Measurements from ENCODE around the gene POLR1D. TPM values are rescaled to one million over a fixed set of nuclear protein-coding genes. Genes with fewer than 3 reads are reported as not detected.
A peak's percentile ranks its signal among the peaks of the same experiment; 100 is the strongest.

The POLR1D gene
- 153 TPM in 2 replicates for total RNA-seq
- long read RNA-seq, transcript POLR1D-201 (2 exons, 1,166 nt), result minor isoform, 16 of 89 reads
- long read RNA-seq, transcript POLR1D-203 (3 exons, 2,036 nt), result major isoform, 67 of 89 reads
- long read RNA-seq, partial matches to known transcripts, result 1 of 89 reads
- long read RNA-seq, other reads (novel, unspliced or antisense), result 1 of 89 reads

- no peaks in the 10 kb centered on the region for H3K27me3 Mint-ChIP-seq
- H3K36me3 Mint-ChIP-seq (ENCODE audit: insufficient read depth), result peaks cover 19% of the 10 kb centered on the region
- no peak for TF ChIP-seq CTCF (IDR thresholded peaks at IDR 0.05; ENCODE audit: unreplicated experiment)
- peaks cover 54% of the 10 kb centered on the region for H3K4me1 Mint-ChIP-seq (ENCODE audit: low read depth)
- peak; percentile 83 for DNase-seq (ENCODE audit: low spot score, unreplicated experiment)
- H3K4me3 Mint-ChIP-seq (ENCODE audit: low read depth), result peak within 1 kb of the TSS; percentile 92
- no peaks in the 10 kb centered on the region for H3K9me3 Mint-ChIP-seq (ENCODE audit: low read depth)
- H3K27ac Mint-ChIP-seq, result peak within 1 kb of the TSS; percentile 100
Measured at GRCh38 chr13:27621366-27622101, at the start of gene POLR1D. POLR1D (plus strand) TSS chr13:27621892; CDS start chr13:27621984, 92 bp downstream.

- no peak overlapping the region for H3K4me3 Mint-ChIP-seq (ENCODE audit: low read depth)
- H3K36me3 Mint-ChIP-seq (ENCODE audit: insufficient read depth), result peaks cover 19% of the 10 kb centered on the region
- H3K9me3 Mint-ChIP-seq (ENCODE audit: low read depth), result peaks cover 5% of the 10 kb centered on the region
- H3K27me3 Mint-ChIP-seq, result no peaks in the 10 kb centered on the region
- H3K4me1 Mint-ChIP-seq (ENCODE audit: low read depth), result peaks cover 10% of the 10 kb centered on the region
- no peak for DNase-seq (ENCODE audit: low spot score, unreplicated experiment)
- TF ChIP-seq CTCF (IDR thresholded peaks at IDR 0.05; ENCODE audit: unreplicated experiment), result no peak
- H3K27ac Mint-ChIP-seq, result no peak overlapping the region
Measured at GRCh38 chr13:27572234-27572901, 49.3 kb upstream of the POLR1D start.

- TF ChIP-seq CTCF (IDR thresholded peaks at IDR 0.05; ENCODE audit: unreplicated experiment), result no peak
- no peak for DNase-seq (ENCODE audit: low spot score, unreplicated experiment)
Measured at GRCh38 chr13:27573265-27573664, 48.4 kb upstream of the POLR1D start.

GRCh38 chr13:27574661-27575060 lies 47.0 kb upstream of the POLR1D start:
- H3K4me3 Mint-ChIP-seq (ENCODE audit: low read depth), result no peak overlapping the region
- H3K27me3 Mint-ChIP-seq, result no peaks in the 10 kb centered on the region
- DNase-seq (ENCODE audit: low spot score, unreplicated experiment), result no peak
- H3K9me3 Mint-ChIP-seq (ENCODE audit: low read depth), result peaks cover 5% of the 10 kb centered on the region
- H3K36me3 Mint-ChIP-seq (ENCODE audit: insufficient read depth), result peaks cover 20% of the 10 kb centered on the region
- peak overlapping the region; percentile 21 for H3K27ac Mint-ChIP-seq
- peaks cover 13% of the 10 kb centered on the region for H3K4me1 Mint-ChIP-seq (ENCODE audit: low read depth)
- no peak for TF ChIP-seq CTCF (IDR thresholded peaks at IDR 0.05; ENCODE audit: unreplicated experiment)

More at GRCh38 chr13:27573265-27573664, 48.4 kb upstream of the POLR1D start:
- Mint-ChIP-seq H3K27me3 (no peaks in the 10 kb centered on the region), H3K9me3 (ENCODE audit: low read depth) (peaks cover 5% of the 10 kb centered on the region), H3K4me3 (ENCODE audit: low read depth) (no peak overlapping the region), H3K4me1 (ENCODE audit: low read depth) (peaks cover 10% of the 10 kb centered on the region), H3K36me3 (ENCODE audit: insufficient read depth) (peaks cover 20% of the 10 kb centered on the region), H3K27ac (peak overlapping the region; percentile 23)
